Measurements from ENCODE around the gene TACC2. TPM values are rescaled to one million over a fixed set of nuclear protein-coding genes. Genes with fewer than 3 reads are reported as not detected.

Gene TACC2
- total RNA-seq, 4 donors from 2014 or later = 63.1 to 102 (median 74.9) TPM

GRCh38 chr10:122141821-122142640 is 153.1 kb downstream of the TACC2 start:
- no peak for ATAC-seq
- H3K36me3 ChIP-seq = peaks cover 0 to 37% of the 10 kb centered on the region in 2 donors
- peaks cover 13 to 74% (median 55%) of the 10 kb centered on the region in 3 donors for H3K4me1 ChIP-seq

GRCh38 chr10:122142641-122143237 is 153.8 kb downstream of the TACC2 start:
- peaks cover 13 to 77% (median 55%) of the 10 kb centered on the region in 3 donors for H3K4me1 ChIP-seq
- H3K36me3 ChIP-seq = peaks cover 0 to 30% of the 10 kb centered on the region in 2 donors
- WGBS, 2 donors (ENCODE audit: low coverage in 1 of 2) = 20 to 25% methylated on average over 7 to 8 of the region's 14 CpGs
- no peak for TF ChIP-seq POLR2A (IDR thresholded peaks at IDR 0.05)
- no peak for TF ChIP-seq EP300 (IDR thresholded peaks at IDR 0.05)
- peak in 3 of 4 experiments; percentile 95 to 97 (median 96) for TF ChIP-seq CTCF (IDR thresholded peaks at IDR 0.05)
- no peak for TF ChIP-seq POLR2AphosphoS5 (IDR thresholded peaks at IDR 0.05)
- no peak for ATAC-seq
- H3K4me3 ChIP-seq = no peak overlapping the region
- peaks cover 0 to 3% (median 0%) of the 10 kb centered on the region in 3 donors for H3K9me3 ChIP-seq
- H3K27me3 ChIP-seq = no peaks in the 10 kb centered on the region
- peak overlapping the region; percentile 45 to 90 (median 86) for H3K27ac ChIP-seq

More at GRCh38 chr10:122141821-122142640, 153.1 kb downstream of the TACC2 start:
- TF ChIP-seq POLR2AphosphoS5 (IDR thresholded peaks at IDR 0.05) (peak; percentile 34), CTCF (IDR thresholded peaks at IDR 0.05) (no peak)
- H3K27ac ChIP-seq = peak overlapping the region; percentile 45 to 90 (median 86)
- peaks cover 0 to 3% (median 0%) of the 10 kb centered on the region in 3 donors for H3K9me3 ChIP-seq
- H3K27me3 ChIP-seq = no peaks in the 10 kb centered on the region
- no peak overlapping the region for H3K4me3 ChIP-seq
- WGBS, 2 donors (ENCODE audit: low coverage in 1 of 2) = 14 to 23% methylated on average over 5 to 7 of the region's 15 CpGs

GRCh38 chr10:122143238-122143841 is 154.4 kb downstream of the TACC2 start:
- TF ChIP-seq EP300 (IDR thresholded peaks at IDR 0.05) (no peak), POLR2A (IDR thresholded peaks at IDR 0.05) (no peak), POLR2AphosphoS5 (IDR thresholded peaks at IDR 0.05) (no peak), CTCF (IDR thresholded peaks at IDR 0.05) (no peak)
- Histone ChIP-seq H3K36me3 (peaks cover 0 to 29% of the 10 kb centered on the region in 2 donors), H3K9me3 (peaks cover 0 to 3% (median 0%) of the 10 kb centered on the region in 3 donors), H3K4me3 (no peak overlapping the region), H3K4me1 (peaks cover 13 to 77% (median 55%) of the 10 kb centered on the region in 3 donors), H3K27ac (peak overlapping the region in 3 of 4 donors; percentile 85 to 90 (median 86)), H3K27me3 (no peaks in the 10 kb centered on the region)
- no peak for ATAC-seq
- WGBS, 2 donors (ENCODE audit: low coverage in 1 of 2) = 30 to 57% methylated on average over 3 to 10 of the region's 14 CpGs

GRCh38 chr10:122144199-122144598 is 155.2 kb downstream of the TACC2 start:
- peaks cover 0 to 3% (median 0%) of the 10 kb centered on the region in 3 donors for H3K9me3 ChIP-seq
- TF ChIP-seq POLR2A (IDR thresholded peaks at IDR 0.05) (no peak), CTCF (IDR thresholded peaks at IDR 0.05) (no peak), POLR2AphosphoS5 (IDR thresholded peaks at IDR 0.05) (no peak), EP300 (IDR thresholded peaks at IDR 0.05) (no peak)
- no peak for ATAC-seq
- H3K4me3 ChIP-seq = no peak overlapping the region
- H3K4me1 ChIP-seq = peaks cover 13 to 77% (median 54%) of the 10 kb centered on the region in 3 donors
- peak overlapping the region in 3 of 4 donors; percentile 85 to 90 (median 86) for H3K27ac ChIP-seq
- H3K36me3 ChIP-seq = peaks cover 0 to 29% of the 10 kb centered on the region in 2 donors
- WGBS, 2 donors (ENCODE audit: low coverage in 1 of 2) = 20 to 42% methylated on average over 1 to 2 of the region's 2 CpGs
- no peaks in the 10 kb centered on the region for H3K27me3 ChIP-seq

Data from gastroesophageal sphincter (tissue), 4 donors.